A549 (cell line): Measurements from ENCODE around the gene TREH.
"Not testable (repeated sequence)": the region's sequence is repeated elsewhere in the genome, so short reads cannot be mapped to it uniquely, and the experiment has no call there.

Experiments
- CEBPB ChIP-seq, 2 experiments: fragments of >200 bp in 1 of 2; sonication (Bioruptor Twin) in 1 of 2; formaldehyde crosslinking in 1 of 2; IDR thresholded peaks; 2 replicates each; pipeline ENCODE4 v1.6.1; 2012 to 2016
- CTCF ChIP-seq: fragments of >200 bp; sonication (Bioruptor Twin); formaldehyde crosslinking; IDR thresholded peaks from 3 replicates; pipeline ENCODE4 v1.5.1; 2016
- EHMT2 ChIP-seq: fragments of 200-600 bp; sonication (generic); IDR thresholded peaks from 2 replicates; pipeline ENCODE4 v1.6.1; 2016; ENCODE audit warnings: antibody characterized with exemption, low read depth, mild to moderate bottlenecking, moderate library complexity
- EP300 ChIP-seq, 2 experiments: fragments of >200 bp; sonication (Bioruptor Twin); formaldehyde crosslinking; IDR thresholded peaks; 2 replicates in 1 of 2; 3 replicates in 1 of 2; pipeline ENCODE4 v1.6.1; 2016 to 2017
- ESRRA ChIP-seq: fragments of 150-350 bp; IDR thresholded peaks from 2 replicates; pipeline ENCODE4 v1.6.1; 2014; ENCODE audit warnings: mild to moderate bottlenecking, low read length, borderline replicate concordance
- NFE2L2 ChIP-seq: fragments of 150-350 bp; conservative IDR thresholded peaks from 2 replicates; pipeline ENCODE4 v1.6.1; 2014; ENCODE audit warnings: low read length
- POLR2A ChIP-seq: IDR thresholded peaks from 2 replicates; pipeline ENCODE4 v1.6.1; 2012; ENCODE audit warnings: mild to moderate bottlenecking, low read length
- POLR2AphosphoS2 ChIP-seq: conservative IDR thresholded peaks from 2 replicates; pipeline ENCODE4 v1.6.1; 2012; ENCODE audit warnings: low read length, improper control_type of control experiment, inconsistent platforms
- RAD21 ChIP-seq, 2 experiments: fragments of >200 bp in 1 of 2; sonication (Bioruptor Twin) in 1 of 2; formaldehyde crosslinking in 1 of 2; IDR thresholded peaks in 1 of 2; conservative IDR thresholded peaks in 1 of 2; 2 replicates in 1 of 2; 3 replicates in 1 of 2; pipeline ENCODE4 v1.6.1; 2012 to 2018; ENCODE audit warnings: inconsistent platforms in 1 of 2
- SREBF2 ChIP-seq: fragments of 450-650 bp; IDR thresholded peaks from 2 replicates; pipeline ENCODE4 v1.6.1; 2014; ENCODE audit warnings: mild to moderate bottlenecking, moderate library complexity
- ZSCAN20 ChIP-seq: fragments of 250-450 bp; sonication (Bioruptor Pico); IDR thresholded peaks from 2 replicates; pipeline ENCODE4 v1.8.0; 2022; ENCODE audit warnings: mild to moderate bottlenecking, moderate library complexity
- TF ChIP-seq, protein P1 (sequence below): fragments of 150-350 bp; IDR thresholded peaks from 2 replicates; pipeline ENCODE4 v1.6.1; 2014; ENCODE audit warnings: low read depth, mild to moderate bottlenecking, low read length
- TF ChIP-seq, protein P2 (sequence below): fragments of 450-650 bp; IDR thresholded peaks from 2 replicates; pipeline ENCODE4 v1.6.1; 2014; ENCODE audit warnings: antibody characterized with exemption

DNA sequence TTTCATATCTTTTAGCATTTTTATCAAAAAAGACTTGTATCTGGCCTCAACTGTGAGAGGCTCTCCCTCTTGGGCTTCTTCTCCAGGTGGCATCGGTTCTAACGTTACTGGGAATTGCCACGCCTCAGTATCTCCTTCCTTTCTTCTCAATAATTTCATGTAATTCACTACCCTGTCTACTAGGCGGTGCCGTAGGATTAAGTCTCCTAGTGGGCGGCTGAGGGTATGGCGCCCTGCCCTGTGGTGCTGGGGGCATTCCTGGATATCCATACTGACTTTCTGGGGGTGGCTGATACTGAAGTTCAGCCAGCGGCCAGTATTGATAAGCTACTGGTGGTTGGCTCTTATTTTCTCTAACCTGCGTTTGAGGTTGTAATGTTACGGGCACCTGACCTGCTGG, 48.7 kb upstream of the TREH start:
- peak in 1 of 2 experiments; percentile 14; a peak in 1 of 5 replicates for TF ChIP-seq RAD21 (conservative IDR thresholded peaks at IDR 0.05 in 1 of 2, IDR thresholded peaks at IDR 0.05 in 1 of 2)
- not testable (repeated sequence) for TF ChIP-seq POLR2A; CTCF; EHMT2; POLR2AphosphoS2; ESRRA; ZSCAN20; SREBF2; NFE2L2; CEBPB (IDR thresholded peaks at IDR 0.05); EP300 (IDR thresholded peaks at IDR 0.05)
- TF ChIP-seq, protein P1, sequence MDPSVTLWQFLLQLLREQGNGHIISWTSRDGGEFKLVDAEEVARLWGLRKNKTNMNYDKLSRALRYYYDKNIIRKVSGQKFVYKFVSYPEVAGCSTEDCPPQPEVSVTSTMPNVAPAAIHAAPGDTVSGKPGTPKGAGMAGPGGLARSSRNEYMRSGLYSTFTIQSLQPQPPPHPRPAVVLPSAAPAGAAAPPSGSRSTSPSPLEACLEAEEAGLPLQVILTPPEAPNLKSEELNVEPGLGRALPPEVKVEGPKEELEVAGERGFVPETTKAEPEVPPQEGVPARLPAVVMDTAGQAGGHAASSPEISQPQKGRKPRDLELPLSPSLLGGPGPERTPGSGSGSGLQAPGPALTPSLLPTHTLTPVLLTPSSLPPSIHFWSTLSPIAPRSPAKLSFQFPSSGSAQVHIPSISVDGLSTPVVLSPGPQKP = not testable (repeated sequence)
- TF ChIP-seq, protein P2, sequence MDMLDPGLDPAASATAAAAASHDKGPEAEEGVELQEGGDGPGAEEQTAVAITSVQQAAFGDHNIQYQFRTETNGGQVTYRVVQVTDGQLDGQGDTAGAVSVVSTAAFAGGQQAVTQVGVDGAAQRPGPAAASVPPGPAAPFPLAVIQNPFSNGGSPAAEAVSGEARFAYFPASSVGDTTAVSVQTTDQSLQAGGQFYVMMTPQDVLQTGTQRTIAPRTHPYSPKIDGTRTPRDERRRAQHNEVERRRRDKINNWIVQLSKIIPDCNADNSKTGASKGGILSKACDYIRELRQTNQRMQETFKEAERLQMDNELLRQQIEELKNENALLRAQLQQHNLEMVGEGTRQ = not testable (repeated sequence)
